Measurements from ENCODE around the gene RELL1. TPM values are rescaled to one million over a fixed set of nuclear protein-coding genes. Genes with fewer than 3 reads are reported as not detected.
"Not testable (repeated sequence)": the region's sequence is repeated elsewhere in the genome, so short reads cannot be mapped to it uniquely, and the experiment has no call there.

The RELL1 gene
- total and polyA plus RNA-seq, 10 of the 15 experiments (the other 5 are each of a cell fraction or from before 2014, with no cell fraction given), result 0.20 to 10.9 (median 3.9) TPM

- SMC1A ChIA-PET (ENCODE audit: uncharacterized antibody, unreplicated experiment), result no interaction called here
- intact Hi-C loops (cut with micrococcal nuclease; ENCODE audit: unreplicated experiment), result no loop called here
- DNase-seq (ENCODE audit: low read depth, low spot score), result no peak
- ATAC-seq, result no peak
- in situ Hi-C loops (cut with MboI), result no loop called here
- WGBS (ENCODE audit: insufficient coverage, insufficient replicate concordance, low lambda C conversion rate, missing lambda C conversion rate), result 100% methylated on average over 1 of the region's 1 CpG
- H3K4me1 ChIP-seq (ENCODE audit: control insufficient read depth, insufficient read depth, low read length), result peaks cover 14% of the 10 kb centered on the region
- no peaks in the 10 kb centered on the region for H4K20me1 ChIP-seq (ENCODE audit: control insufficient read depth, insufficient read depth)
- POLR2A ChIA-PET, result no interaction called here
- H3K9me3 ChIP-seq (replicated peaks; ENCODE audit: control insufficient read depth, insufficient read depth, low read length), result no peaks in the 10 kb centered on the region; the same call in 2 of the 3 replicates
- RAD21 ChIA-PET (ENCODE audit: unreplicated experiment), result no interaction called here
- no peak for FAIRE-seq
- H2AFZ ChIP-seq (ENCODE audit: control insufficient read depth, low read depth, low read length), result no peak overlapping the region
- H3K27me3 ChIP-seq (replicated peaks in 1 of 2; ENCODE audit: control insufficient read depth in 2 of 2, insufficient read depth in 2 of 2, low read length in 1 of 2), result no peaks in the 10 kb centered on the region
- no peak for TF ChIP-seq CEBPZ (IDR thresholded peaks at IDR 0.05; ENCODE audit: low read depth, low read length)
- no peak for TF ChIP-seq NR2C2 (IDR thresholded peaks at IDR 0.05; ENCODE audit: borderline replicate concordance, control insufficient read depth, insufficient read length, low read depth)
- TF ChIP-seq STAT3 (IDR thresholded peaks at IDR 0.05; ENCODE audit: low read depth, low read length), result no peak
- no peak for TF ChIP-seq EGR1 (IDR thresholded peaks at IDR 0.05; ENCODE audit: borderline replicate concordance in 1 of 2, low read depth in 2 of 2, low read length in 2 of 2)
- no peak for TF ChIP-seq IKZF1 (conservative IDR thresholded peaks at IDR 0.05)
- no peak for TF ChIP-seq MEF2B (IDR thresholded peaks at IDR 0.05; ENCODE audit: partially characterized antibody, poor library complexity, severe bottlenecking)
- no peak for TF ChIP-seq POLR2AphosphoS5 (IDR thresholded peaks at IDR 0.05; ENCODE audit: low read length)
- TF ChIP-seq SP1 (IDR thresholded peaks at IDR 0.05; ENCODE audit: low read depth, low read length), result no peak
- TF ChIP-seq IRF3 (IDR thresholded peaks at IDR 0.05), result no peak
- no peak for TF ChIP-seq MYC (IDR thresholded peaks at IDR 0.05; ENCODE audit: insufficient read depth, insufficient read length, insufficient replicate concordance, low read length, severe bottlenecking)
- TF ChIP-seq EZH2 (IDR thresholded peaks at IDR 0.05; ENCODE audit: borderline replicate concordance, control insufficient read depth, low read depth, low read length), result no peak
- no peak overlapping the region for H3K9ac ChIP-seq (ENCODE audit: control insufficient read depth, insufficient read depth, low read length)
- CTCF ChIA-PET, result no interaction called here
- H3K27ac ChIP-seq (ENCODE audit: control insufficient read depth, insufficient read depth), result no peak overlapping the region
- BruUV-seq (replicated peaks), result no TSS peak
- no peak overlapping the region for H3K4me2 ChIP-seq (ENCODE audit: control insufficient read depth, insufficient read depth)
- no peak overlapping the region for H3K4me3 ChIP-seq
- H3K36me3 ChIP-seq (ENCODE audit: control insufficient read depth in 2 of 2, insufficient read depth in 2 of 2, low read length in 1 of 2), result no peaks in the 10 kb centered on the region
- H3K79me2 ChIP-seq (ENCODE audit: control insufficient read depth, insufficient read depth, low read length), result peaks cover 13% of the 10 kb centered on the region
Observed at GRCh38 chr4:37670249-37670648, 15.9 kb downstream of the RELL1 start.

GRCh38 chr4:37669124-37669523 is 17.1 kb downstream of the RELL1 start:
- CTCF ChIA-PET; intact Hi-C loops (cut with micrococcal nuclease; ENCODE audit: unreplicated experiment); H3K4me1 ChIP-seq (ENCODE audit: control insufficient read depth, insufficient read depth, low read length); H3K9ac ChIP-seq (ENCODE audit: control insufficient read depth, insufficient read depth, low read length); FAIRE-seq; H3K79me2 ChIP-seq (ENCODE audit: control insufficient read depth, insufficient read depth, low read length); in situ Hi-C loops (cut with MboI); H2AFZ ChIP-seq (ENCODE audit: control insufficient read depth, low read depth, low read length); RAD21 ChIA-PET (ENCODE audit: unreplicated experiment); BruUV-seq (replicated peaks); SMC1A ChIA-PET (ENCODE audit: uncharacterized antibody, unreplicated experiment); H3K36me3 ChIP-seq (ENCODE audit: control insufficient read depth in 2 of 2, insufficient read depth in 2 of 2, low read length in 1 of 2); POLR2A ChIA-PET; H3K27me3 ChIP-seq (replicated peaks in 1 of 2; ENCODE audit: control insufficient read depth in 2 of 2, insufficient read depth in 2 of 2, low read length in 1 of 2); H4K20me1 ChIP-seq (ENCODE audit: control insufficient read depth, insufficient read depth); H3K4me2 ChIP-seq (ENCODE audit: control insufficient read depth, insufficient read depth); ATAC-seq; H3K4me3 ChIP-seq; H3K27ac ChIP-seq (ENCODE audit: control insufficient read depth, insufficient read depth); DNase-seq (ENCODE audit: low read depth, low spot score); H3K9me3 ChIP-seq (replicated peaks; ENCODE audit: control insufficient read depth, insufficient read depth, low read length): not testable (repeated sequence)
- no CpG with 5 or more reads among the region's 26 CpGs for WGBS (ENCODE audit: insufficient coverage, insufficient replicate concordance, low lambda C conversion rate, missing lambda C conversion rate)
